GM04503 (cell line): ENCODE data around the gene SLC12A7.

Source experiments
- DNase-seq: peaks from one replicate; pipeline ENCODE4 v3.0.0-alpha.2; 2012; ENCODE audit warnings: low read depth

SLC12A7 gene

GRCh38 chr5:1018596-1018995, 93.3 kb downstream of the SLC12A7 start:
- no peak for DNase-seq

GRCh38 chr5:1017691-1018455, 94.0 kb downstream of the SLC12A7 start:
- no peak for DNase-seq

- DNase-seq: no peak
Measured at GRCh38 chr5:1017056-1017455, 94.8 kb downstream of the SLC12A7 start.

- DNase-seq: no peak
Measured at GRCh38 chr5:1016476-1016875, 95.4 kb downstream of the SLC12A7 start.

GRCh38 chr5:1016036-1016435, 95.8 kb downstream of the SLC12A7 start:
- no peak for DNase-seq

GRCh38 chr5:1015507-1015906, 96.4 kb downstream of the SLC12A7 start:
- DNase-seq: no peak

- DNase-seq: no peak
Measured at GRCh38 chr5:1014781-1015221, 97.1 kb downstream of the SLC12A7 start.

GRCh38 chr5:1014346-1014745, 97.5 kb downstream of the SLC12A7 start:
- no peak for DNase-seq

- DNase-seq: no peak
Measured at GRCh38 chr5:1013948-1014301, 97.9 kb downstream of the SLC12A7 start.

- DNase-seq: no peak
Measured at GRCh38 chr5:1013238-1013947, 98.5 kb downstream of the SLC12A7 start.

GRCh38 chr5:1012900-1013237, 99.0 kb downstream of the SLC12A7 start:
- no peak for DNase-seq

- DNase-seq: no peak
Measured at GRCh38 chr5:1012313-1012841, 99.5 kb downstream of the SLC12A7 start.

GRCh38 chr5:1011741-1012312, 100.0 kb downstream of the SLC12A7 start:
- no peak for DNase-seq

- no peak for DNase-seq
Measured at GRCh38 chr5:1011226-1011631, 100.6 kb downstream of the SLC12A7 start.

GRCh38 chr5:1010641-1011046, 101.2 kb downstream of the SLC12A7 start:
- no peak for DNase-seq

GRCh38 chr5:1010181-1010510, 101.7 kb downstream of the SLC12A7 start:
- DNase-seq: no peak

- DNase-seq: no peak
Measured at GRCh38 chr5:1009359-1010180, 102.3 kb downstream of the SLC12A7 start.

GRCh38 chr5:1008451-1009358, 103.2 kb downstream of the SLC12A7 start, which contains the start of gene NKD2:
NKD2 (plus strand) TSS chr5:1008802; CDS start chr5:1009058, 256 bp downstream.
- DNase-seq: no peak

GRCh38 chr5:1007681-1008450, 104.0 kb downstream of the SLC12A7 start:
- no peak for DNase-seq

- DNase-seq: no peak
Measured at GRCh38 chr5:1007221-1007680, 104.6 kb downstream of the SLC12A7 start.
